ENCODE results near the gene LRRC8D. TPM values are rescaled to one million over a fixed set of nuclear protein-coding genes. Genes with fewer than 3 reads are reported as not detected.

Gene LRRC8D
- total and polyA plus RNA-seq, 2 donors from 2014 or later = 16.3 to 36.6 TPM

GRCh38 chr1:89831462-89832120, 10.8 kb downstream of the LRRC8D start:
- H3K4me3 ChIP-seq (ENCODE audit: low read length in 3 of 3) = no peak overlapping the region
- H3K27me3 ChIP-seq (ENCODE audit: control insufficient read depth, insufficient read depth, low read length) = no peaks in the 10 kb centered on the region
- H3K4me1 ChIP-seq (ENCODE audit: control insufficient read depth in 2 of 3, insufficient read depth in 2 of 3, low read depth in 1 of 3, low read length in 3 of 3) = peaks cover under 1 to 42% (median 14%) of the 10 kb centered on the region in 3 donors
- no peak overlapping the region for H3K9ac ChIP-seq (ENCODE audit: low read length in 3 of 3)
- H3K36me3 ChIP-seq (ENCODE audit: control insufficient read depth in 2 of 3, insufficient read depth in 3 of 3, low read length in 3 of 3) = no peaks in the 10 kb centered on the region
- no peak overlapping the region for H3K27ac ChIP-seq (ENCODE audit: low read depth in 2 of 2, low read length in 2 of 2)
- H3K9me3 ChIP-seq (ENCODE audit: control insufficient read depth in 2 of 3, insufficient read depth in 1 of 3, low read length in 3 of 3) = no peaks in the 10 kb centered on the region
- FAIRE-seq (no peak), DNase-seq (no peak)
- intact Hi-C loops (cut with DNase I) = no loop called here
- no peak for TF ChIP-seq CTCF (IDR thresholded peaks at IDR 0.05; ENCODE audit: borderline replicate concordance, extremely low read depth, insufficient read depth)

DNA sequence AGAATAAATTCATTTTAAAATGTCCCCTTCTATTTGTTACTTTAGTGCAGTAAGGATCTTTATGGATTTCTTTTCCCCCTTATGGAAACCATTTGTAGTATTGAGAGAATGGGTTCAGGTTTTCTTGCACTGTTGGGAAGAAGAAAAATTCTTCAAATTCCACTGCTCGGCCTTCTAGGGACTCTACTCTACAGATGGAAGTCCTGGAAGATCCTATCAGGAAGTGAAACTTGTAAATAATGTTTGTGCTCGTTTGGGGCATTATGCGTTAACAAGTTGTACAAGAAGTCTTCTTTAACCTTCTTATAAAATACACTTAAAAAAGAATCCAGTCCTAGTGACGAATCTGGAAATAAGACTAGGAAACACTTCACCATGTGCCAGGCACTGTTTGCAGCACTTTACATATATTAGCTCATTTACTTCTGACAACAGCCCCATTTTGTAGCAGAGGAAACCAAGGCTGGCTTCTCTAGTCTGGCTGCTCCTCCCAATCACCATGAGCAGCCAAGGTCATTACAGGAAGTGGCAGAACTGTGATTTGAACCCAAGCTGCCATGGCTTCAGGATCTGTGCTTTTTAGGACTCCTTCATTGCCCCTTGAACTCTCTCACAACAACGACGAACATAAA, 11.8 kb downstream of the LRRC8D start:
- no peak for FAIRE-seq
- intact Hi-C loops (cut with DNase I) = no loop called here

GRCh38 chr1:89833183-89834082, 12.6 kb downstream of the LRRC8D start:
- DNase-seq = no peak
- Histone ChIP-seq H3K9ac (ENCODE audit: low read length in 3 of 3) (no peak overlapping the region), H3K4me1 (ENCODE audit: control insufficient read depth in 2 of 3, insufficient read depth in 2 of 3, low read depth in 1 of 3, low read length in 3 of 3) (peaks cover 10 to 50% (median 18%) of the 10 kb centered on the region in 3 donors)

More for the DNA sequence above, 11.8 kb downstream of the LRRC8D start:
- H3K27ac ChIP-seq (ENCODE audit: low read depth in 2 of 2, low read length in 2 of 2) = peak overlapping the region; percentile 9 to 40
- TF ChIP-seq CTCF (IDR thresholded peaks at IDR 0.05; ENCODE audit: borderline replicate concordance, extremely low read depth, insufficient read depth) = no peak
- DNase-seq = no peak
- H3K9ac ChIP-seq (ENCODE audit: low read length in 3 of 3) = no peak overlapping the region
- no peaks in the 10 kb centered on the region for H3K27me3 ChIP-seq (ENCODE audit: control insufficient read depth, insufficient read depth, low read length)
- no peaks in the 10 kb centered on the region for H3K36me3 ChIP-seq (ENCODE audit: control insufficient read depth in 2 of 3, insufficient read depth in 3 of 3, low read length in 3 of 3)
- H3K4me1 ChIP-seq (ENCODE audit: control insufficient read depth in 2 of 3, insufficient read depth in 2 of 3, low read depth in 1 of 3, low read length in 3 of 3) = peaks cover 10 to 50% (median 18%) of the 10 kb centered on the region in 3 donors
- H3K9me3 ChIP-seq (ENCODE audit: control insufficient read depth in 2 of 3, insufficient read depth in 1 of 3, low read length in 3 of 3) = no peaks in the 10 kb centered on the region
- no peak overlapping the region for H3K4me3 ChIP-seq (ENCODE audit: low read length in 3 of 3)

More at GRCh38 chr1:89833183-89834082, 12.6 kb downstream of the LRRC8D start:
- Histone ChIP-seq H3K27ac (ENCODE audit: low read depth in 2 of 2, low read length in 2 of 2) (peak overlapping the region in 1 of 2 donors; percentile 40), H3K4me3 (ENCODE audit: low read length in 3 of 3) (no peak overlapping the region), H3K9me3 (ENCODE audit: control insufficient read depth in 2 of 3, insufficient read depth in 1 of 3, low read length in 3 of 3) (no peaks in the 10 kb centered on the region), H3K27me3 (ENCODE audit: control insufficient read depth, insufficient read depth, low read length) (no peaks in the 10 kb centered on the region), H3K36me3 (ENCODE audit: control insufficient read depth in 2 of 3, insufficient read depth in 3 of 3, low read length in 3 of 3) (no peaks in the 10 kb centered on the region)
- no peak for TF ChIP-seq CTCF (IDR thresholded peaks at IDR 0.05; ENCODE audit: borderline replicate concordance, extremely low read depth, insufficient read depth)
- FAIRE-seq = no peak
- intact Hi-C loops (cut with DNase I) = no loop called here

Measured in kidney (tissue), 14 donors.